Mesenchymal stem cell (in vitro differentiated cells and primary cell): ENCODE data around the gene ZBTB46.

Source experiments
- DNase-seq: peaks from one replicate; pipeline ENCODE4 v3.0.0-alpha.2; 2013
- H2AFZ ChIP-seq: one replicate; pipeline ENCODE4 v1.6.1; 2013; ENCODE audit warnings: low read depth, mild to moderate bottlenecking, control low read depth, inconsistent platforms, low read length, moderate library complexity
- H2AK5ac ChIP-seq: 2 replicates; pipeline ENCODE4 v1.6.1; 2013; ENCODE audit warnings: low read length, moderate library complexity, mild to moderate bottlenecking, inconsistent platforms; ENCODE audit not compliant: severe bottlenecking
- H2BK120ac ChIP-seq: one replicate; pipeline ENCODE4 v1.6.1; 2013; ENCODE audit warnings: low read depth, mild to moderate bottlenecking, inconsistent platforms, low read length, moderate library complexity
- H2BK12ac ChIP-seq, 2 experiments: one replicate each; pipeline ENCODE4 v1.6.1; 2013; ENCODE audit warnings: inconsistent platforms in 2 of 2, low read length in 2 of 2, mild to moderate bottlenecking in 2 of 2, moderate library complexity in 2 of 2, control low read depth in 1 of 2
- H2BK15ac ChIP-seq: one replicate; pipeline ENCODE4 v1.6.1; 2013; ENCODE audit warnings: mild to moderate bottlenecking, low read depth, inconsistent platforms; ENCODE audit not compliant: poor library complexity, severe bottlenecking
- H2BK5ac ChIP-seq: 2 replicates; pipeline ENCODE4 v1.6.1; 2013; ENCODE audit warnings: low read depth, mild to moderate bottlenecking, low read length, control low read depth, inconsistent platforms; ENCODE audit not compliant: poor library complexity, severe bottlenecking
- H3K14ac ChIP-seq, 2 experiments: one replicate each; pipeline ENCODE4 v1.6.1; 2013; ENCODE audit warnings: inconsistent platforms in 2 of 2, low read length in 2 of 2, control low read depth in 1 of 2, mild to moderate bottlenecking in 1 of 2, moderate library complexity in 1 of 2
- H3K18ac ChIP-seq, 2 experiments: one replicate each; pipeline ENCODE4 v1.6.1; 2013; ENCODE audit warnings: inconsistent platforms in 2 of 2, low read length in 2 of 2, control low read depth in 1 of 2, low read depth in 1 of 2, mild to moderate bottlenecking in 1 of 2
- H3K23ac ChIP-seq, 2 experiments: one replicate each; pipeline ENCODE4 v1.6.1; 2013; ENCODE audit warnings: inconsistent platforms in 2 of 2, low read length in 2 of 2, mild to moderate bottlenecking in 2 of 2, moderate library complexity in 2 of 2, control low read depth in 1 of 2
- H3K27ac ChIP-seq: 2 replicates; pipeline ENCODE4 v1.5.1; 2013; ENCODE audit warnings: mild to moderate bottlenecking, moderate library complexity, low read length, control low read depth, inconsistent platforms; ENCODE audit not compliant: poor library complexity, severe bottlenecking
- H3K27me3 ChIP-seq, 2 experiments: 2 replicates each; pipeline versions ENCODE4 v1.6.1 to v1.7.0; 2013; ENCODE audit warnings: low read length in 2 of 2, mild to moderate bottlenecking in 2 of 2, moderate library complexity in 2 of 2, control low read depth in 1 of 2, inconsistent platforms in 1 of 2; ENCODE audit not compliant: control insufficient read depth in 1 of 2, insufficient read depth in 1 of 2
- H3K36me3 ChIP-seq, 2 experiments: 2 replicates each; pipeline versions ENCODE4 v1.6.1 to v1.7.0; 2013; ENCODE audit warnings: low read length in 2 of 2, control low read depth in 1 of 2, inconsistent platforms in 1 of 2, low read depth in 1 of 2, mild to moderate bottlenecking in 1 of 2; ENCODE audit not compliant: insufficient read depth in 2 of 2, control insufficient read depth in 1 of 2
- H3K4ac ChIP-seq, 2 experiments: one replicate each; pipeline ENCODE4 v1.6.1; 2013; ENCODE audit warnings: inconsistent platforms in 2 of 2, low read length in 2 of 2, mild to moderate bottlenecking in 2 of 2, moderate library complexity in 2 of 2, control low read depth in 1 of 2, low read depth in 1 of 2
- H3K4me1 ChIP-seq: 2 replicates; pipeline ENCODE4 v1.6.1; 2013; ENCODE audit warnings: low read depth, low read length, control low read depth; ENCODE audit not compliant: control insufficient read depth, insufficient read depth
- H3K4me2 ChIP-seq: 2 replicates; pipeline ENCODE4 v1.6.1; 2013; ENCODE audit warnings: low read length, mild to moderate bottlenecking, inconsistent platforms; ENCODE audit not compliant: poor library complexity, severe bottlenecking
- H3K4me3 ChIP-seq, 2 experiments: 2 replicates each; pipeline versions ENCODE4 v1.5.1 to v1.7.0; 2013; ENCODE audit warnings: low read length in 2 of 2, mild to moderate bottlenecking in 2 of 2, control low read depth in 1 of 2, low read depth in 1 of 2; ENCODE audit not compliant: insufficient read depth in 1 of 2
- H3K79me1 ChIP-seq: replicated peaks from 2 replicates; pipeline ENCODE4 v1.6.1; 2013; ENCODE audit warnings: mild to moderate bottlenecking, control low read depth, low read length, inconsistent platforms; ENCODE audit not compliant: poor library complexity, severe bottlenecking
- H3K9ac ChIP-seq: 2 replicates; pipeline ENCODE4 v1.7.0; 2013; ENCODE audit warnings: mild to moderate bottlenecking, low read length, moderate library complexity
- H3K9me3 ChIP-seq: 2 replicates; pipeline ENCODE4 v1.7.0; 2013; ENCODE audit warnings: mild to moderate bottlenecking, low read length; ENCODE audit not compliant: control insufficient read depth
- H4K8ac ChIP-seq: one replicate; pipeline ENCODE4 v1.6.1; 2013; ENCODE audit warnings: inconsistent platforms, mild to moderate bottlenecking, low read length, moderate library complexity
- H4K91ac ChIP-seq: one replicate; pipeline ENCODE4 v1.6.1; 2013; ENCODE audit warnings: mild to moderate bottlenecking, low read length, inconsistent platforms
- WGBS: methylation state at CpG from one replicate; pipeline ENCODE4 v1.1.7; 2013; ENCODE audit warnings: mixed read lengths; 5-methylcytosine and 5-hydroxymethylcytosine counted together

ZBTB46 gene

GRCh38 chr20:63699466-63700198 is 131.4 kb downstream of the ZBTB46 start:
- Histone ChIP-seq H3K4ac (peak overlapping the region; percentile 90 to 93), H3K14ac (peak overlapping the region in 1 of 2 experiments; percentile 85), H3K9ac (peak overlapping the region; percentile 70), H3K27me3 (no peaks in the 10 kb centered on the region), H3K4me3 (no peak overlapping the region), H3K27ac (peak overlapping the region; percentile 90), H2AFZ (no peak overlapping the region), H4K91ac (peak overlapping the region; percentile 100), H2AK5ac (peak overlapping the region; percentile 99), H3K18ac (peak overlapping the region; percentile 93 to 98), H3K23ac (no peak overlapping the region), H3K79me1 (peaks cover 33% of the 10 kb centered on the region), H2BK15ac (peak overlapping the region; percentile 93), H2BK120ac (peak overlapping the region; percentile 98), H2BK12ac (peak overlapping the region; percentile 29 to 98), H3K9me3 (no peaks in the 10 kb centered on the region), H3K36me3 (peaks cover 16 to 72% of the 10 kb centered on the region in 2 experiments), H4K8ac (peak overlapping the region; percentile 90), H3K4me2 (peak overlapping the region; percentile 44), H3K4me1 (peaks cover 75% of the 10 kb centered on the region), H2BK5ac (peak overlapping the region; percentile 85)
- DNase-seq, result no peak
- 76% methylated on average over 24 of the region's 24 CpGs for WGBS

- no peak overlapping the region for H2AFZ ChIP-seq
- H3K14ac ChIP-seq, result peak overlapping the region in 1 of 2 experiments; percentile 85
- 11% methylated on average over 17 of the region's 19 CpGs for WGBS
- H3K79me1 ChIP-seq, result peaks cover 30% of the 10 kb centered on the region
- peak overlapping the region; percentile 70 for H3K9ac ChIP-seq
- peak overlapping the region; percentile 44 for H3K4me2 ChIP-seq
- H2BK12ac ChIP-seq, result peak overlapping the region; percentile 51 to 98
- H3K4me3 ChIP-seq, result peak overlapping the region; percentile 17 to 47
- H3K4me1 ChIP-seq, result peaks cover 72% of the 10 kb centered on the region
- no peaks in the 10 kb centered on the region for H3K27me3 ChIP-seq
- H3K9me3 ChIP-seq, result no peaks in the 10 kb centered on the region
- peak overlapping the region; percentile 98 for H2BK120ac ChIP-seq
- peak overlapping the region; percentile 93 to 98 for H3K18ac ChIP-seq
- H4K8ac ChIP-seq, result peak overlapping the region; percentile 90
- peak overlapping the region; percentile 90 to 93 for H3K4ac ChIP-seq
- peak overlapping the region; percentile 90 for H3K27ac ChIP-seq
- DNase-seq, result peak; percentile 97
- peaks cover 8 to 72% of the 10 kb centered on the region in 2 experiments for H3K36me3 ChIP-seq
- peak overlapping the region; percentile 100 for H4K91ac ChIP-seq
- peak overlapping the region; percentile 93 for H2BK15ac ChIP-seq
- peak overlapping the region; percentile 99 for H2AK5ac ChIP-seq
- no peak overlapping the region for H3K23ac ChIP-seq
- peak overlapping the region; percentile 85 for H2BK5ac ChIP-seq
Observed at GRCh38 chr20:63698739-63699465, 132.2 kb downstream of the ZBTB46 start.

- Histone ChIP-seq H3K36me3 (peaks cover 6 to 67% of the 10 kb centered on the region in 2 experiments), H2BK15ac (peak overlapping the region; percentile 89), H3K4me1 (peaks cover 71% of the 10 kb centered on the region), H3K27me3 (no peaks in the 10 kb centered on the region), H3K14ac (peak overlapping the region in 1 of 2 experiments; percentile 35), H2BK5ac (peak overlapping the region; percentile 21), H3K23ac (no peak overlapping the region), H3K27ac (peak overlapping the region; percentile 90), H2AFZ (no peak overlapping the region), H2BK120ac (peak overlapping the region; percentile 11), H4K8ac (no peak overlapping the region), H4K91ac (peak overlapping the region; percentile 60), H2AK5ac (peak overlapping the region; percentile 45), H3K4ac (peak overlapping the region; percentile 40 to 93), H3K4me3 (peak overlapping the region in 1 of 2 experiments; percentile 59), H3K9ac (peak overlapping the region; percentile 70), H3K4me2 (peak overlapping the region; percentile 48), H3K9me3 (no peaks in the 10 kb centered on the region), H3K79me1 (peaks cover 25% of the 10 kb centered on the region), H2BK12ac (peak overlapping the region; percentile 69 to 75), H3K18ac (peak overlapping the region; percentile 30 to 34)
- no peak for DNase-seq
- WGBS, result 85% methylated on average over 36 of the region's 40 CpGs
Observed at GRCh38 chr20:63697868-63698545, 133.1 kb downstream of the ZBTB46 start.
